ENCODE results near the gene ECEL1. TPM values are rescaled to one million over a fixed set of nuclear protein-coding genes. Genes with fewer than 3 reads are reported as not detected.
A peak's percentile ranks its signal among the peaks of the same experiment; 100 is the strongest.
"Not testable (repeated sequence)": the region's sequence is repeated elsewhere in the genome, so short reads cannot be mapped to it uniquely, and the experiment has no call there.

ECEL1 gene, protein sequence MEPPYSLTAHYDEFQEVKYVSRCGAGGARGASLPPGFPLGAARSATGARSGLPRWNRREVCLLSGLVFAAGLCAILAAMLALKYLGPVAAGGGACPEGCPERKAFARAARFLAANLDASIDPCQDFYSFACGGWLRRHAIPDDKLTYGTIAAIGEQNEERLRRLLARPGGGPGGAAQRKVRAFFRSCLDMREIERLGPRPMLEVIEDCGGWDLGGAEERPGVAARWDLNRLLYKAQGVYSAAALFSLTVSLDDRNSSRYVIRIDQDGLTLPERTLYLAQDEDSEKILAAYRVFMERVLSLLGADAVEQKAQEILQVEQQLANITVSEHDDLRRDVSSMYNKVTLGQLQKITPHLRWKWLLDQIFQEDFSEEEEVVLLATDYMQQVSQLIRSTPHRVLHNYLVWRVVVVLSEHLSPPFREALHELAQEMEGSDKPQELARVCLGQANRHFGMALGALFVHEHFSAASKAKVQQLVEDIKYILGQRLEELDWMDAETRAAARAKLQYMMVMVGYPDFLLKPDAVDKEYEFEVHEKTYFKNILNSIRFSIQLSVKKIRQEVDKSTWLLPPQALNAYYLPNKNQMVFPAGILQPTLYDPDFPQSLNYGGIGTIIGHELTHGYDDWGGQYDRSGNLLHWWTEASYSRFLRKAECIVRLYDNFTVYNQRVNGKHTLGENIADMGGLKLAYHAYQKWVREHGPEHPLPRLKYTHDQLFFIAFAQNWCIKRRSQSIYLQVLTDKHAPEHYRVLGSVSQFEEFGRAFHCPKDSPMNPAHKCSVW
- total RNA-seq, result 0.18 TPM

DNA sequence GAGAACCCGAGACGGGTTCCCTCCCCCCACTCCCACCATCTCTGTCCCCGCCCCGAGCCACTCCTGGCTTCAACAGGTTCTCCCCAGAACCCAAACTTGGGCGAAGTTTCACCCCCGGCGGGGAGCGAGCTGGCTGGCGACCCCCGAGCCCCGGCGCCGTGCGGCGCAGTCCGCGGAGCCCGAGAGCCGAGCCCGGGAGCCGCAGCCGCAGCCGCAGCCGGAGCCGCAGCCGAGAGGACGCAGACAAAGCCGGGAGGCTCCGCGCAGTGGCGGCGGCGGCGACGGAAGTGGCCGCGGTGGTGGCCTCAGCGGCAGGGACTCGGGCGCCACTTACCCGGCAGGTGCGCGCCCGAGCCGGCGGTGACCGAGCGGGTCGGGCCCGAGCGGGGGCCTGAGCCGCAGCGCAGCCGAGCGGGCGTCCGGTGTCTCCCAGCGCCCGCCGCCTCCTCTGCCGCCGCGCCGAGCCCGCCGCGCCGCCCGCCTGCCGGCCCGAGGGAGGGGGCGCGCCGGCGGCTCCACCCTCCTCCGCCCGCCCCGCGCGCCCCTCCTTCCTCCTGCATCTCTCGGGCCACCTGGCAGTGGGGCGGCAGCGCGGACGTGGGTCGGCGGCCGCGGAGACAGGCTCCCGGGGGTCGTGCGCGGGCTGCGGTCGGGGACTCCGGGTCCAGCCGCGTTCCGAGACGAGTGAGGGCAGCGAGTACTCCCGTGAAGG lies at the start of gene ECEL1:
Gene ECEL1 (minus strand): TSS at position 450 of the 712 bp plus-strand sequence. CDS start 1,181 bp downstream, outside the sequence.
- intact Hi-C loops (cut with DNase I), result no loop called here

DNA sequence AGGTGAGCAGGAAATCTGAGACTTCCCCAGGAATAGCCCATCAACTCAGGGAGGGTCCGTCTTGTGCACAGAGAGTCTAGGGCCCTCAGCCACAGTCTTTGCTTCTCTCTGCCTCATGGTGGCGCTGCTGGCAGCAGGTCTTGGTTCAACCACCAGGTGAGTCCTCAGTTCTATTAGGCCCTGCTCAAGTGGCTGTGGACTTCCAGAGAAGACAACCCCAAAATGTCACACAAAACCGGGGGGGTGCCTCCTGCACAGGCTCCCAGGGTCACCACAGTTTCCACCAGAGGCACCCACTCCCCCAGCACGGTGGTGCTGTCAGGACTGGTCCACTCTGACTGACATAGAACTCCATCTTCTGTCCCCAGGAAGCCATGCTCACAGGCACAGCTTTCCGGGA lies 49.4 kb upstream of the ECEL1 start:
- intact Hi-C loops (cut with DNase I), result no loop called here
- DNase-seq (ENCODE audit: low spot score) (peak; percentile 37), ATAC-seq (no peak)

More for the DNA sequence above, at the start of gene ECEL1:
- ATAC-seq (no peak), DNase-seq (ENCODE audit: low spot score) (no peak)

DNA sequence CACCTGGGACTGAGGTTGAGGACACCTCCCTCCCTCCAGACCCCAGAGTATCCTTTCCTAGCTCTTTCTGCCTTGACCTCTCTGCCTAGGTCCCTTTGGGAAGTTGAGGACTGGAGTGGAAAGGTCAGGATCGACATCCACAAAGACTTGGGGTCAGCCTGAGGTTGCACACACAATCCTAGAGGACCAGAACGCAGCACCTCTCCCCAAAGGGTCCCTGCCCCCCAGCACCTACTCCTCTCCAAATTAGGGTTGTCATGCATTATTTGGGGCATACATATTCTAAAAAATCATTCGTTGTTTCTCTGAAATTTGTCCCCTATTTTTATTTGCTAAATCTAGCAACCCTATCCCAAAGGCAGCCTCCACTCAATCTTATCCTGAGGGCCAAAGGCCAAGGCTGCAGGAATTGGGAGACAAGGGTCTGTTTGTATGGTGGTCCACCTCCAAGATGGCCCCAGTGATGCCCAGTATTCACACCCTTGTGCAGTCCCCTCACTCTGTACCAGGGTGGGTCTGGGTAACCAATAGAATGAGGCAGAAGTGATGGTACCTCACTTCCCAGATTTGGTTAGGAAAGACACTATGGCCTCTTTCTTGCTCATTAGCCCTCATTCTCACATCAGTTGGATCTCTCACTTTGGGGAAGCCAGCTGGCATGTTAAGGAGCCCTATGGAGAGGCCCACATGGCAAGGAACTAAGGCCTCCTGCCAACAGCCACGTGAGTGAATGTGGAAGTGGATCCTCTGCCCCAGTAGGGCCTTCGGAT lies 48.3 kb upstream of the ECEL1 start:
- intact Hi-C loops (cut with DNase I), result no loop called here
- DNase-seq (ENCODE audit: low spot score), result peak; percentile 19
- no peak for ATAC-seq

DNA sequence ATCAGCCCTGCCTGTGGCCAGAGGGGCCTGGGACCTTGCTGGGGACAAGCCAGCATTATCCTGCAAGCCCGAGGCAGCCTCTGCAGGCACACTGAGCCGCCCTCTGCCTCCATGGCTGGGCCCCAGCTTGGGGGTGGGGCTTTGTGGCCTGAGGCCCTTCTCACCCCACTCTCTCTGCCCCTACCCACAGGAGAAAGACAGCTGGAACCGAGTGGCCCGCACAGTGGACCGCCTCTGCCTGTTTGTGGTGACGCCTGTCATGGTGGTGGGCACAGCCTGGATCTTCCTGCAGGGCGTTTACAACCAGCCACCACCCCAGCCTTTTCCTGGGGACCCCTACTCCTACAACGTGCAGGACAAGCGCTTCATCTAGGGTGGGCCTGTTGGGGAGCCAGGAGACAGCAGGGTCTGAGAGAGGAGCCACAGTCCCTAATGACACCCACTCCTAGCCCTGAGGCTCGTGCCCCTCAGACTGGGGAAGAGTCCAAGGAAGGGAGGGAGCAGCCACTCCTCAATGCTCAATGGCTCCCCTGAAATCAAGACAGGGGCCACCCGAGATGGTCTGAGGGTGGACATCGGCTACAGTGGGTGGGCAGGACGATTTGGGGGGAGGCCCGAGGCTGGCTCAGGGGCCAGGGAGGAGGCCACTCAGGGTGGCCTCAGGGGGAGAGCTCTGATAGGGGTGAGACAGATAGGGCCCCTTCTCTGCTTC lies 47.5 kb upstream of the ECEL1 start:
- DNase-seq (ENCODE audit: low spot score) (peak; percentile 25), ATAC-seq (no peak)
- intact Hi-C loops (cut with DNase I), result no loop called here

DNA sequence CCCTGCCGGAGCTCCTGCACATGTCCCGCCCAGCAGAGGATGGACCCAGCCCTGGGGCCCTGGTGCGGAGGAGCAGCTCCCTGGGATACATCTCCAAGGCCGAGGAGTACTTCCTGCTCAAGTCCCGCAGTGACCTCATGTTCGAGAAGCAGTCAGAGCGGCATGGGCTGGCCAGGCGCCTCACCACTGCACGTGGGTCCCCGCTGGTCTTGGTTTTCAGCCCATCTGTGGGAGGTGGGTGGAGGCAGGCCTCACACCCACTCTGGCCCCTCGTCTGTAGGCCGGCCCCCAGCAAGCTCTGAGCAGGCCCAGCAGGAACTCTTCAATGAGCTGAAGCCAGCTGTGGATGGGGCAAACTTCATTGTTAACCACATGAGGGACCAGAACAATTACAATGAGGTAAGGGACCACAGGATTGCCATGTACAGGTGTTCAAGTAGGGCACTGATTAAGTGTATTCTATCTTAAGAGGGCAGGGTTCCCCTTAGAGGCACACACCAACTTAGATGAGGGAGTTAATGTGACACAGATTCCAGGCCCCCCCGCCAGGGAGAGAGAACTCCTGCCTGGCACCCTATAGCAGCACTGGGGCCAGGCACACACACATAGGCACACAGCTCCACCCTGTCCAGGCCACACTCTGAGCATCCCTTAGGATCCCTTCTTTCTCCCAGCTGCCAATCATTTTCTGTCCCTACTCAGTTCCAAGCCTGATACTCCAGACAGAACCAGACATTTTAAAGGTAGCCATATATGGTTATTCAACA lies 46.5 kb upstream of the ECEL1 start:
- ATAC-seq (no peak), DNase-seq (ENCODE audit: low spot score) (peak; percentile 30)
- intact Hi-C loops (cut with DNase I), result no loop called here

DNA sequence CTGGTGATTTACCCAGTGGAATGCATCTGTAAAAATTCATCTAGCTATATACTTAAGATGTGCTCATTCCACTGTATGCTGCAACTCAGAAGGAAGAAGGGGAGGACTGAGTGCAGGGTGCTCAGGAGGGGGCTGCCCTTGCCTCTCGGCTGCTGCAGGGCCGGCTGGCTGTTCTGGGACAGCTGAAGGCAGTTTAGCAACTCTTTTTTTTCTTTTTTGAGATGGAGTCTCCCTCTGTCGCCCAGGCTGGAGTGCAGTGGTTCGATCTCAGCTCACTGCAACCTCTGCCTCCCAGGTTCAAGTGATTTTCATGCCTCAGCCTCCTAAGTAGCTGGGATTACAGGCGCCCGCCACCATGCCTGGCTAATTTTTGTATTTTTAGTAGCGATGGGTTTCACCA lies 45.2 kb upstream of the ECEL1 start:
- peak; percentile 27 for DNase-seq (ENCODE audit: low spot score)
- ATAC-seq; intact Hi-C loops (cut with DNase I): not testable (repeated sequence)

DNA sequence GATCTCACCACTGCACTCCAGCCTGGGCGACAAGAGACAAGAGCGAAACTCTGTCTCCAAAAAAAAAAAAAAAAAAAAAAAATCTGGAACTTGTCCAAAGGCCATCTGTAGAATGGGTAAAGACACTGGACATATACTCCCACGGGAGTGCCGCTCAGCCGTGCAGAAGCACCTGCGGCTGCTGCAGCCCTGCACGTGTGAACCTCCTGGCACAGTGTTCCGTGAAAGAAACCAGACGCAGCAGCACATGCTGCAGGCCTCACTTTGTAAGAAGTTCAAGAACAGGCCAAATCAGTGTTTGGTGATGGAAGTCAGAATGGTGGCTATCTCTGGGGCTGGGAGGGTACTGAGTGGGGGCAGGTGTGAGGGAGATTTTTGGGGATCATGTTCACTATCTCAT lies 44.8 kb upstream of the ECEL1 start:
- ATAC-seq, result no peak
- intact Hi-C loops (cut with DNase I), result no loop called here
- peak; percentile 17 for DNase-seq (ENCODE audit: low spot score)

DNA sequence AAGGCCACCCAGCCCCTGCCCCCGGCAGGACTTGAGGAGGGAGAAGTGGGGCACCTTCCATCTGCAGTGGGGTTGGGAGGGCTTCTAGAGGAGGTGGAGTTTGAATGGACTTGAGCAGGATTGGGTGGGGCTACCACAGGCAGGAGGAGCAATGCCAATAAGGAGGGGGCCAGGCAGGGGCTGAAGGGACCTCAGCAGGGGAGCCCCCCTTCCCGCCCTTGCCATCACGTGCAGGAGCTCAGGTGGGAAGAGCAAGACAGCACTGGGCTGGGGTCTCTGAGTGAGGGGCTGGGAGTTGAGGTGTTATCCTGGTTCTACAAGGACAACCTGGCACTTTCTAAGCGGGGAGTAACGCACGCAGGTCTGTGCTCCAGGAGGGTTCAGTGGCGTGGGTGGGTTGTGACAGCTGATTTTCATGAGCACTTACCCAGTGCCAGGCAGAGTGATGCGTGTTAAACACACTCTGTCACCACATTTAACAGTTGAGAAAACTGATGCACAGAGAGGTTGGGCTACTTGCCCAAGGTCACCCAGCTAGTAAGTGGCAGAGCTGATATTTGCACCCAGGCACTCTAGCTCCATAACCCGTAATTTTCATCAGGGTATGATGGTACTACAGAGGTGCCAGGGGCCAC lies 43.1 kb upstream of the ECEL1 start:
- intact Hi-C loops (cut with DNase I), result no loop called here
- ATAC-seq (no peak), DNase-seq (ENCODE audit: low spot score) (no peak)

DNA sequence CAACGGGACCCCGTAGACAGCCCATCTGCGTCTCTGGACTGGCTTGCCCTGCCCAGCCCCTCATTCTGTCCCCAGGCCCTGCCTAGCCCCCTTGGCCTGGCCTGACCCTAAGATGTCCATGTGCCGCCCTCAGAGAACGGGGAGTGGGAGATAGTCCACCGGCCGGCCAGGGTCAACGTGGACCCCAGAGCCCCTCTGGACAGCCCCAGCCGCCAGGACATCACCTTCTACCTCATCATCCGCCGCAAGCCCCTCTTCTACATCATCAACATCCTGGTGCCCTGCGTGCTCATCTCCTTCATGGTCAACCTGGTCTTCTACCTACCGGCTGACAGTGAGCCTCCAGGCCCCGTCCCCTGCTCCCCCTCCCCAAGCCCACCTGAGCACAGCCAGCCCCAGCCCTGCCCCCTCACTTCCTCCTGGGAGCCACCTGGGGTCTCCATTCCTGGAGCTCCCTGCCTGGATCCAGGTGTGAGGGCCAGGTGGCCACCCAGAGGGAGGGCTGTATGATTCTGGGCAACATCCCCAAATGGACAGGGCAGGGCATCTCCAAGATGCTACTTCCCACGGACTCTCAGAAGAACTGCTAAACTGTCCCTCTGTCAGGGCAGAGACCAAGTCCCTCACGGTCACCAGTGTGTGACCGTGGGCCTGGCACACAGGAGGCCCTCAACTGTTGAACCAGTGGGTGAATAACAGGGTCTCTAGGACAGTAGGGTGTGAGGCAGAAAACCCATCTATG lies 42.3 kb upstream of the ECEL1 start:
- DNase-seq (ENCODE audit: low spot score) (no peak), ATAC-seq (no peak)
- intact Hi-C loops (cut with DNase I), result loop anchor here (10.0 kb wide), 1 partner anchor 625 kb away; no protein-coding TSS in a partner anchor

DNA sequence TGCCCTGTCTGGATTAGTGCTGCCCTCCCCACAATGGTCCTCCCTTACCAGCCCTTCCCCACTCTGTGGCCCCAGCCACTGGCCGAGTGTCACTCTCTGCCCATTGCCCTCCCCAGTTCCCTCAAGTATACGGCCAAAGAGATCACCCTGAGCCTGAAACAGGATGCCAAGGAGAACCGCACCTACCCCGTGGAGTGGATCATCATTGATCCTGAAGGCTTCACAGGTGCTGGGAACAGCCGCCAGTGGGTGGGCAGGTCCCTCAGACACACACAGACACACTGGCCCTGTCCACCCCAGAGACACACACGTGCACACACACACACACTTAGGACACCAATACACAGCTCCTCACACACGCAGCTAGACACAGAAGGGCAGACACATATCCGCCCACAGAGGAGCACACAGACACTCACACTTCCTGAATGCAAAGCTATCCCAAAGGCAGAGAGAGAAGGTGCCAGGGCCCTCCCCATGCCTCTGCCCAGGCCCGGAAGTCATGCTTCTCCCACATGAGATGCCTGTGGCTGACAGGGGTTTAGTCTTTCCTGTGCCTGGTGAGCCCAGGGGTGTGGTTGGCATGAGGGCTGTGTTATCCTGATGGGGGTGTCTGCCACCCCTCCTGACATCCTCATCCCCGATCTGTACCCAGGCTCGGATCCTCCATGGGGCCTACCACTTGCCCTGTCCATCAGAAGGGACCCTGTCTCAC lies 41.3 kb upstream of the ECEL1 start:
- DNase-seq (ENCODE audit: low spot score) (no peak), ATAC-seq (no peak)
- intact Hi-C loops (cut with DNase I), result loop anchor here (10.0 kb wide), 1 partner anchor 624 kb away; no protein-coding TSS in a partner anchor

DNA sequence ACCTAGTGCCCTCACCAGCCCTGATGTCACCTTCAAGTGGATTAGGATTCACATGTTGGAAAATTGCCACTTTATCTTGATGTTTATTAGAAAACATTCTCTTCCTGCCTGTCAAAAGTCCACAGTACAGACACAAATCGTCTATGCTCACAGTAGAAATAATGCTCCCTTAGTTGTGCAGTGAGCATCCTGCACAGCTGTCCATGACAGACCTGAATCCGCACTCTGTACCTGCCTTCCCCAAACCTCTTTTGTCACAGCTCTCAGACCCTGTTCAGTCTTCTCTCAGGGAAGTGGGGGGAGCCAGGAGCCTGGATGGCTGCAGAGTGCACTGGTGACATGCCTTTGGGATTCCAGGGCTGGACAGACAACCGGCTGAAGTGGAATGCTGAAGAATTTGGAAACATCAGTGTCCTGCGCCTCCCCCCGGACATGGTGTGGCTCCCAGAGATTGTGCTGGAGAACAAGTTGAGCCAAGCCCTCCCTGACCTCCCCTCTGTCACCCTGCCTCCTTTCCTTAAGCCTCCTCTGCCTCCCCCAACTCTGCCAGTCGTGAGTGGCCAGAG lies 40.4 kb upstream of the ECEL1 start:
- intact Hi-C loops (cut with DNase I), result loop anchor here (10.0 kb wide), 1 partner anchor 623 kb away; no protein-coding TSS in a partner anchor
- ATAC-seq (no peak), DNase-seq (ENCODE audit: low spot score) (no peak)

DNA sequence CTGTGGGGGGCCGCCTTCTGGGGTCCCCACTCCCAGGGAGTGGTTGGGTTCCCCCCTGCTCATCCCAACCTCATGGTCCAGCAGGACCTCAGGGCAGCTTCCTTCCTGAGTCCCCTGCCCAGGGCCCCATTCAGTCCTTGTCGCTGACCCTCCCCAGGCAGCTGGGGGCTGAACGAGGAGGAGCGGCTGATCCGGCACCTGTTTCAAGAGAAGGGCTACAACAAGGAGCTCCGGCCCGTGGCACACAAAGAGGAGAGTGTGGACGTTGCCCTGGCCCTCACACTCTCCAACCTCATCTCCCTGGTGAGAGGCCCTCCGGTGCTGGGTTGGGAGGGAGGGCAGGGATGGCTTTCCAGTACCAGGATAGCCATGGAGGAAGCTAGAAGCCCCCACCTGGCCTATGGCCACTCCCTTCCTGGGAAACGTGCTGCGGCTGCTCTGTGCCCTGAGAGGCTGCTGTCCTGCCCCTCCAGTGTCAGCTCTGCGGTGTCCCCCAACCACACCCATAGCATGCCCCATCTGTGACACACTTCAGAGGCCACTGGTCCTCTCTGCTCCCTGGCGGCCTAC lies 38.8 kb upstream of the ECEL1 start:
- intact Hi-C loops (cut with DNase I), result loop anchor here (10.0 kb wide), 1 partner anchor 622 kb away; no protein-coding TSS in a partner anchor
- DNase-seq (ENCODE audit: low spot score) (no peak), ATAC-seq (no peak)

DNA sequence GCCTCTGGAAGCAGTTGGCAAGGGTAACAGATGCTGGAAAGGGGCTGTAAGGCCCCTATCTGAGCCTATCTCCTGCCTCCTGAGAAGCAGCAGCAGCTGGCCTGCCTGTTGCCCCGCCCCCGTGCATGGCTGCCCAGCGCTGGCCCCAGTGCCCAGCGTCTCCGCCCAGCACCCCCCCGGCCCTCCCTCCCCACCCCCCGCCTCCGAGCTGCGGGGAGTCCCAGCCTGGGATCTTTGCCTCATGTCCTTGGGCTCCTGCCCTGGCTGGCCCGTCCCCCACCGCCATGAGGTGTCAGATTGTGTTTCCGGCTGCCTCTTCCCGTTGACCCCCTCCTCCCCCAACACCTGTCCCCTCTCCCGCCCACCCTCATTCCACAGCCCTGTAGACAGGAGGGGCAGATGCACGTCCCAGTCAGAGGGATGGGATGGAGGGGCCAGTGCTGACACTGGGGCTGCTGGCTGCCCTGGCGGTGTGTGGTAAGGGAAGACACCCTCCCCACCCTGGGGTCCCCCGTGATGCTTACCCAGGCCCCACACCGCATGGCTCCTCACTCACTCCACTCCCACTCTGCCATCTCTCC lies 38.2 kb upstream of the ECEL1 start, which contains the start of gene CHRND:
Gene CHRND (plus strand): TSS at position 370 of the 581 bp plus-strand sequence. CDS start 56 bp downstream, at position 426.
- ATAC-seq, result no peak
- DNase-seq (ENCODE audit: low spot score), result no peak
- intact Hi-C loops (cut with DNase I), result loop anchor here (10.0 kb wide), 1 partner anchor 621 kb away; no protein-coding TSS in a partner anchor

DNA sequence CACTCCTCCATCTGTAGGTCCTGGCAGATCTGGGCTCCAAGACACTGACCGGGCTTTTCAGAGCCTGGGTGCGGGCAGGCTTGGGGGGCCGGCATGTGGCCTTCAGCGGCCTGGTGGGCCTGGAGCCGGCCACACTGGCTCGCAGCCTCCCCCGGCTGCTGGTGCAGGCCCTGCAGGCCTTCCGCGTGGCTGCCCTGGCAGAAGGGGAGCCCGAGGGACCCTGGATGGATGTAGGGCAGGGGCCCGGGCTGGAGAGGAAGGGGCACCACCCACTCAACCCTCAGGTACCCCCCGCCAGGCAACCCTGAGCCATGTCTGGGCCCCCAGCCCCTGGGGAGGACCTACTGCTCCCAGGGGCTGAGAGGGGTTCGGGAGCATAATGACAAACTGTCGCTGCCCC lies 37.6 kb upstream of the ECEL1 start:
- no peak for DNase-seq (ENCODE audit: low spot score)
- intact Hi-C loops (cut with DNase I), result loop anchor here (10.0 kb wide), 1 partner anchor 620 kb away; no protein-coding TSS in a partner anchor

More for the DNA sequence above, 37.6 kb upstream of the ECEL1 start:
- no peak for ATAC-seq
